HG03565 (cell line): ENCODE measurements around the gene DNAJB13.
"Not testable (repeated sequence)": the region's sequence is repeated elsewhere in the genome, so short reads cannot be mapped to it uniquely, and the experiment has no call there.

Source experiments
- ATAC-seq: cut with Tn5 transposase; IDR thresholded peaks from one replicate; pipeline ENCODE4 v1.9.1; 2021; ENCODE audit warnings: mild to moderate bottlenecking, moderate library complexity; ENCODE audit not compliant: unreplicated experiment

DNAJB13 gene

GRCh38 chr11:73950869-73951710 is at the start of gene DNAJB13:
Gene DNAJB13 (plus strand): TSS chr11:73951026. CDS start chr11:73951070, 44 bp downstream.
- peak; percentile 68 for ATAC-seq

- ATAC-seq, result no peak
Measured at GRCh38 chr11:73902303-73902702, 48.5 kb upstream of the DNAJB13 start.

- ATAC-seq, result no peak
Measured at GRCh38 chr11:73907191-73907590, 43.6 kb upstream of the DNAJB13 start.

DNA sequence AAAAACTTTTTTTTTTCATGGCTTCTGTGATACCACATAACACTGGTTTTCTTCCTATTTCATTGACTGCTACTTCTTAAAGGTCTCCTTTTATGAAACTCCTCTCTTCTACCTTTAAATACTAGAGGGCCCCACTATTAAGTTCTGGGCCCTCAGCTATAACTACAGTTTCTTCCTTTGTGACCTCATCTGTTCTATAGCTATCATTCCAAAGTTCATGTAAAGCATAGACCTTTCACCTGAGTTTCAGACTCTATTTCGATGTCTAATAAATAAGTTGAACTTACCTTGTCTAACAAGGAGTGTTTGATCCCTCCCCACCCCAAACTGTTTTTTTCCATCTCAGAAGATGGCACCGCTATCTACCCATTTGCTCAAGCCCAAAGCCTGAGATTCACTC is 38.8 kb upstream of the DNAJB13 start:
- ATAC-seq, result no peak

GRCh38 chr11:73913472-73913871 is 37.4 kb upstream of the DNAJB13 start:
- ATAC-seq, result no peak

DNA sequence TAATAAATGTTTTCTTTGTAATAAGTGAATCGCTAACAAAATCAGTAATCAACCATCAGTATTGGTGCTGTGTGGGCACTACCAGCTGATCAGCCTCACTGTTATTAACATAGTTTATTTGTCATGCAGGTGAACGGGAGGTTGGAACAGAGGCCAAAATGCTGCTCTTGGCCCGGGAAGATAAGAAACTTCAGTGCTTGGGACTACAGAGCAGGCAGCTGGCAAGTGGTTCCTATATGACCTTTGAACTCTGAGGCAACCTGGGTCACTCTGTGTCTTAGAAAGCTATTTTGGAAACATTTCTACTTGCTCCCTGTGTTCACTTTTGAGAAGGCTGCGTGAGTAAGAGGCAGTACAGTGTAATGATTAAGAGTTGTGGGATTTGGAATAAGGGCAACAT is 36.5 kb upstream of the DNAJB13 start:
- ATAC-seq, result no peak

DNA sequence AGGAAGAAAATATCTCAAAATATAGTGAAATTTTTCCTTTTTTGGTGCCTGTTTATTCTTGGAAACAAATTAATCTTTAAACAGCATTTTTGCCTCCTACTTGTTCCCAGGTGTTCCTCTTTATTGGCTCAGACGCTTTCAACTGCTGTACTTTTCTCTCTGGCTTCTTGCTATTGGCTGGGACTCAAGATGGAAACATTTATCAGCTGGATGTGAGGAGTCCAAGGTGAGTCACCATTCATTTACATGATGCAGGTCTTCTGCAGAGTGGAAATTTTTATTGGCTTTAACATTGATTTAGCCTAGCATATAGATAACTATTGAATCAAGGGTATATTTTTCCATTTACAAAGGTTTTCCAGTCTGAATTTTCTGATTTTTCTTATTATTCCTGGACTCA is 34.4 kb upstream of the DNAJB13 start:
- ATAC-seq, result no peak

- ATAC-seq, result no peak
Measured at GRCh38 chr11:73921180-73921579, 29.6 kb upstream of the DNAJB13 start.

GRCh38 chr11:73929388-73929787 is 21.4 kb upstream of the DNAJB13 start:
- no peak for ATAC-seq

DNA sequence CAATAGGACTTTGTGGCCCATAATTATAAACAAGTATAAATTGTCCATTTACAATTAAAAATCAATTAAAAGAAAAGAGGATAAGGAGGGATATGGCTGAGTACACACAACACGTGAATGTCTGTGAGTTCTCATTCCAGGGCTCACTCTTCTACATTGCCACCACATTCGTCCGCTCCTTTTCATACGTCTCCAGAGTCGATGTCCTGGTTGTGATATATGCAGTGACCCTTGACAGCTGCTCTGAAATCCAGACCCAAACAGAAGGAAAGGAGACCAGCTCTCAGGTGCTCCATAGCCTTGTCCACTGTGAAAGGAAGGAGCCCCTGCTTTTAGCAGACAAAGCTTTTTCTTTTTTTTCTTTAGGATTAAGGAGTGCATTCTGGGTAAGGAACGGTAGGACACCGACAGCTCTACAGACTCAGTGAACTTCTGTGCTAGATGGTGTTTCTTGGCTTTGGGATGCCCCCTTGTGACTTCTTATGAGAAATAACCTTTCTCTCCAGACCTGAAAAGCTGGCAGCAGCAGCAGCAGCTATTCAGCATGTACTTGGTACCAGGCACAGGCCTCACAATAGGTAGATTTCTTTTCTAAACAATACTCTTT is 19.7 kb upstream of the DNAJB13 start:
- ATAC-seq, result no peak

DNA sequence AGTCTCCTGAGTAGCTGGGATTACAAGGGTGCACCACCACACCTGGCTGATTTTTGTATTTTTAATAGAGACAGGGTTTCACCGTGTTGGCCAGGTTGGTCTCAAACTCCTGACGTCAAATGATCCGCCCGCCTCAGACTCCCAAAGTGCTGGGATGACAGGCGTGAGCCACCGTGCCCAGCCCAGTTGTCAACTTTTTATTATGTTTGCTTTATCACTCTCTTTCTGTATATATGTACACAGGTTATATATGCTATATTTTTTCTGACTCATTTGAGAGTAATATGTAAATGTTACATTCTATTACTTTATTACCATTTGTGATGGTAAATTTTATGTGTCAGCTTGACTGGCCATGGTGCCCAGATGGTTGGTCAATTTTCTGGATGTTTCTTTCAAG is 18.9 kb upstream of the DNAJB13 start:
- ATAC-seq, result no peak

DNA sequence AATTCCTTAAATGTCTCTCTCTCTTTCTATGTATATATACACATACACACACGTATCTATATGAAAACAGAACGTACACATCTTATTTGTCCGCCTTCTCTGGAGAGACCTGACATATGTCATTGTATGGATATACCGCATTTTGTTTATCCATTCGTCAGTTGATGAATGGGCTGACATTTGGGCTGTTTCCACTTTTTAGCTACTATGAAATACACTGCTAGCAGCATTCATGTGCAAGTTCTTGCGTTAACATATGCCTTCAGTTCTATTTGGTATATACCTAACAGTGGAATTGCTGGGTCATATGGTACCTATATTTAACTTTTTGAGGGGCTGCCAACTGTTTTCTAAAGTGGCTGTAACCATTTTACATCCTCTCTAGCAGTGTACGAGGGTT is 18.0 kb upstream of the DNAJB13 start:
- no peak for ATAC-seq

DNA sequence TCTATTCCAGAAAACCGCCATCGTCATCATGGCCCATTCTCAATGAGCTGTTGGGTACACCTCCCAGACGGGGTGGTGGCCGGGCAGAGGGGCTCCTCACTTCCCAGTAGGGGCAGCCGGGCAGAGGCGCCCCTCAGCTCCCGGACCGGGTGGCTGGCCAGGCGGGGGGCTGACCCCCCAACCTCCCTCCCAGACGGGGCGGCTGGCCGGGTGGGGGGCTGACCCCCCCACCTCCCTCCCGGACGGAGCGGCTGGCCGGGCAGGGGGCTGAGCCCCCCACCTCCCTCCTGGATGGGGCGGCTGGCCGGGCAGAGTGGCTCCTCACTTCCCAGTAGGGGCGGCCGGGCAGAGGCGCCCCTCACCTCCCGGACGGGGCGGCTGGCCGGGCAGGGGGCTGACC is 14.8 kb upstream of the DNAJB13 start:
- not testable (repeated sequence) for ATAC-seq

GRCh38 chr11:73939096-73939495 is 11.7 kb upstream of the DNAJB13 start:
- no peak for ATAC-seq

DNA sequence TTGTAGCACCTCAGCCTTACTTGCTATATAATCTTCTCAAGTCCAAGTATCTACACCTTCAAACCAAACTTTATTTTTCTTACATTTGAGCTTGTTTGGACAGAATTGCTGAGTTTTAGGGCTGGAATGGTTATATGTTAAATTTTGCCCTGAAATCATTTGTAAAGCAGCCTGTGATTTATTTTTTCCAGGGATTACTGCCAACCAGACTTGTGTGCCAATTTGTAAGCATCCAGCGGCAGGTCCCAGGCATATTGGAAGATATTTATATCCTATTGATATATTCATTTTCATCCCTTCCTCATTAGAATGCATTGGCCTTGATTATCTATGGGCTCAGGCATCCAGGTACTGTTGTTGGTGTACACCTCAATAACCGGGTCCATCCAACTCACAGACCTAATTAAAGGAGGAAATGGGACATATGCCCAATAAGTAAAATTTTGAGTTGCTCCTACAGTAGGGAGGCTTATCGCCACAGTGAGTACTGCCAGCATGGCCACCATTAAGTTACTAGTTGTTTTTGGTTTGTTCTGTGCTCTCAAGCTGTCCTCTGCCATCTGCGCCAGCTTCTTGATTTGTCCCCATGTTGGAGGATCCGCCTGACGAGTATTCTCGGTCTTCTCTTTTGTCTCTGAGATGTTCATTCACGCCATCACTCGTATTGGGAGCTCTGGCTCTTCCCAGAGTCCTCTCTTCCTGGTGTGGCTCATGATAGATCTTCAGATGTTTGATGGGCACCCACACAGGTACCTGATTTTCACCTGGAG is 9.8 kb upstream of the DNAJB13 start:
- ATAC-seq, result no peak

DNA sequence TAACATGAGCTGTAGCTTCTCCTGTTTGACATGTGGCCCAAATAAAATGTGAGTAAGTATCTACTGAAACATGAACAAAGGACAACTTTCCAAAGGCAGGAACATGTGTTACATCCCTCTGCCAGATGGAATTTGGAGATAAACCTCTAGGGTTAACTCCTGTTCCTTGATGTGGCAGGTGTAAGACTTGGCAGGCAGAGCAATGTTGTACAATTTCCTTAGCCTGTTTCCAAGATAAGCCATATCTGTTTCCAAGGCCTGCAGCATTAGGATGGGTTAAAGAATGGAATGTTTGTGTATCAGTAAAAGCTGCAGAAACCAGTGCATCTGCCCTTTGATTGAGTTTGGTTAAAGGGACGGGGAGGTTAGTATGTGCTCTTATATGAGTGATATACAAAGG is 8.8 kb upstream of the DNAJB13 start:
- ATAC-seq, result no peak

DNA sequence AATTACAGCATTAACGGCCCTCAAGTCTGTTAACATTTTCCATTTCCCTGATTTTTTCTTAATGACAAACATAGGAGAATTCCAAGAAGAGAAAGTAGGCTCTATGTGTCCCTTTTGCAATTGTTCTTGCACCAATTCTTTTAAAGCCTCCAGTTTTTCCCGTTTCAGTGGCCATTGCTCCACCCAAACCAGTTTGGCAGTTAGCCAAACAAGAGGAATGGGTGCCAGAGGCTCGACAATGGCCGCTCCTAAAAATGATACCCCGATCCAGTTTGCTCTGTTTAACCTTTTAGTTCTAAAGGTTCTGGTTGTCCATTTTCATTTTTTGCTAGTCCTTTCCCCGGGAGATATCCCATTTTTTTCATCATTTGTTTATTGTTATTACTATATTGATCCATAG is 6.7 kb upstream of the DNAJB13 start:
- ATAC-seq, result no peak

- ATAC-seq, result no peak
Measured at GRCh38 chr11:73944901-73945300, 5.9 kb upstream of the DNAJB13 start.

GRCh38 chr11:73945396-73945795 is 5.4 kb upstream of the DNAJB13 start:
- ATAC-seq, result no peak

GRCh38 chr11:73946798-73947458 is 3.9 kb upstream of the DNAJB13 start:
- no peak for ATAC-seq

DNA sequence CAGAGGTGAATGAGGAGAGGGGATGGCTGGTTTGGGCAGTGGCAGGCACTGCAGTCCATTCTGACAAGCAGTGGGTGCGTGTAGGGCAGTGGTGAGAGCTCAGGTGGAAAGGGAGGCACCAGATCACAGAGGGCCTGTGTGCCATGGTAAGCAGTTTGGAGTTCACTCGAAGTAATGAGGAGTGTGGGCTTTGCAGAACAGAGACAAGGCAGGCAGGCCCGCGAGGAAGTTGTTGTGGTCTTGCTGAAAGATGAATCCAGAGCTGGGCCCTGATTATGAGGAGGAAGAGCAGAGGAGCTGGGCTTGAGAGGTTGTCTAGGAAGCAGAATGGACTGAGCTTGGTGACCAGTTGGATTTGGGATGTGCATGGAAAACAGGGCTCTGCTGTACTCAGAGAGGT is 1.6 kb upstream of the DNAJB13 start:
- no peak for ATAC-seq
